ENCODE data around the gene SPARC.

- TF ChIP-seq CTCF (IDR thresholded peaks at IDR 0.05) (no peak), EP300 (IDR thresholded peaks at IDR 0.05) (no peak), POLR2A (IDR thresholded peaks at IDR 0.05) (no peak)
Observed at GRCh38 chr5:151724360-151724759, 37.6 kb upstream of the SPARC start.
